Neural progenitor cell (in vitro differentiated cells): ENCODE measurements around the gene HOMER2.

Source experiments
- CTCF ChIP-seq: fragments of 200-600 bp; sonication (generic); IDR thresholded peaks from 2 replicates; pipeline ENCODE4 v1.5.1; 2017; ENCODE audit warnings: antibody characterized with exemption, mild to moderate bottlenecking
- EZH2phosphoT487 ChIP-seq: fragments of 200-600 bp; sonication (generic); IDR thresholded peaks from 2 replicates; pipeline ENCODE4 v1.6.1; 2017; ENCODE audit warnings: antibody characterized with exemption

GRCh38 chr15:82858932-82859331, 93.6 kb downstream of the HOMER2 start:
- no peak for TF ChIP-seq CTCF
- TF ChIP-seq EZH2phosphoT487 = no peak
